ENCODE results near the gene PKD1L1. TPM values are rescaled to one million over a fixed set of nuclear protein-coding genes. Genes with fewer than 3 reads are reported as not detected.
"Not testable (repeated sequence)": the region's sequence is repeated elsewhere in the genome, so short reads cannot be mapped to it uniquely, and the experiment has no call there.

PKD1L1 gene
- total RNA-seq (2014; rRNA removed; shearing (Covaris generic)) = 0.02 and 0.03 TPM in 2 replicates

- H3K36me3 ChIP-seq = no peaks in the 10 kb centered on the region
- H3K27ac ChIP-seq = no peak within 1 kb of the TSS
- H3K4me1 ChIP-seq = no peaks in the 10 kb centered on the region; the same call in 1 of the 2 replicates
- H3K27me3 ChIP-seq = no peaks in the 10 kb centered on the region
- no peak for DNase-seq
- H3K9me3 ChIP-seq (replicated peaks) = no peaks in the 10 kb centered on the region
- H3K4me3 ChIP-seq = no peak within 1 kb of the TSS
Observed at GRCh38 chr7:47948141-47948790, at the start of gene PKD1L1. Gene PKD1L1, minus strand, starts transcription at chr7:47948466. Its CDS starts 26 bp downstream, at chr7:47948440.

GRCh38 chr7:47992446-47992845, 44.2 kb upstream of the PKD1L1 start:
- no peak overlapping the region for H3K4me3 ChIP-seq
- no peaks in the 10 kb centered on the region for H3K9me3 ChIP-seq (replicated peaks)
- H3K4me1 ChIP-seq = no peaks in the 10 kb centered on the region
- no peak for DNase-seq
- H3K36me3 ChIP-seq = no peaks in the 10 kb centered on the region
- H3K27ac ChIP-seq = no peak overlapping the region
- H3K27me3 ChIP-seq = no peaks in the 10 kb centered on the region

- H3K36me3 ChIP-seq = no peaks in the 10 kb centered on the region
- H3K4me1 ChIP-seq = no peaks in the 10 kb centered on the region
Observed at GRCh38 chr7:47991741-47992311, 43.6 kb upstream of the PKD1L1 start.

DNA sequence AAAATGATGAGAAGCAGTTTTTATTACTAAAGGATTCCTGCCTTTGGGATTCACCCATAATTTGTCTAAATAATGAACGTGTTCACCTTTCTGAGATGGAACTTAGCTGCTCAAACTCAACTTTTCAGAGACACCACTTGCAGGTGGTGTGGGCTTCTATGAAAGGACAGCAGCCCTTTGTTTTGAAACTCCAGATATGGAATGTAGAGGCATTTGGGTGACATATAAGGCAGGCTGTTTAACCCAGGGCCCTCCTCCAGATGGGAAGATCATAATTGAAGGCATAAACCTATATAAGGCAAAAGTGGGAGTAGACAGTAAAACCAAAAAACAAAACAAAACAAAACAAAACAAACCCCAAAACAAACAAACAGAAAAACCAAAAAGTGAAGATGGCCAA, 43.0 kb upstream of the PKD1L1 start:
- no peaks in the 10 kb centered on the region for H3K36me3 ChIP-seq
- no peaks in the 10 kb centered on the region for H3K4me1 ChIP-seq
- H3K27me3 ChIP-seq = no peaks in the 10 kb centered on the region
- H3K4me3 ChIP-seq = no peak overlapping the region
- H3K27ac ChIP-seq = no peak overlapping the region
- no peak for DNase-seq
- H3K9me3 ChIP-seq (replicated peaks) = no peaks in the 10 kb centered on the region

More at GRCh38 chr7:47991741-47992311, 43.6 kb upstream of the PKD1L1 start:
- Histone ChIP-seq H3K4me3 (no peak overlapping the region), H3K27ac (no peak overlapping the region), H3K27me3 (no peaks in the 10 kb centered on the region), H3K9me3 (replicated peaks) (no peaks in the 10 kb centered on the region)
- peak; percentile 39 to 45 for DNase-seq

- no peak overlapping the region for H3K4me3 ChIP-seq
- no peak overlapping the region for H3K27ac ChIP-seq
- no peak for DNase-seq
- H3K9me3 ChIP-seq (replicated peaks) = no peaks in the 10 kb centered on the region
- no peaks in the 10 kb centered on the region for H3K36me3 ChIP-seq
- H3K27me3 ChIP-seq = no peaks in the 10 kb centered on the region
- no peaks in the 10 kb centered on the region for H3K4me1 ChIP-seq
Observed at GRCh38 chr7:47990592-47990991, 42.3 kb upstream of the PKD1L1 start.

GRCh38 chr7:47989607-47990400, 41.5 kb upstream of the PKD1L1 start:
- H3K9me3 ChIP-seq (replicated peaks); H3K27ac ChIP-seq; H3K4me3 ChIP-seq; H3K4me1 ChIP-seq; H3K27me3 ChIP-seq; H3K36me3 ChIP-seq: not testable (repeated sequence)
- DNase-seq = peak in 1 of 2 experiments; percentile 42

- Histone ChIP-seq H3K9me3 (replicated peaks) (no peaks in the 10 kb centered on the region), H3K4me3 (no peak overlapping the region), H3K36me3 (no peaks in the 10 kb centered on the region), H3K27ac (no peak overlapping the region), H3K4me1 (no peaks in the 10 kb centered on the region), H3K27me3 (no peaks in the 10 kb centered on the region)
- DNase-seq = peak in 1 of 2 experiments; percentile 20
Observed at GRCh38 chr7:47988496-47989386, 40.5 kb upstream of the PKD1L1 start.

GRCh38 chr7:47982610-47983009, 34.3 kb upstream of the PKD1L1 start:
- H3K9me3 ChIP-seq (replicated peaks) = no peaks in the 10 kb centered on the region
- no peak overlapping the region for H3K4me3 ChIP-seq
- H3K27me3 ChIP-seq = no peaks in the 10 kb centered on the region
- H3K4me1 ChIP-seq = peaks cover 14% of the 10 kb centered on the region
- H3K36me3 ChIP-seq = peaks cover 7% of the 10 kb centered on the region
- H3K27ac ChIP-seq = no peak overlapping the region
- DNase-seq = no peak

DNA sequence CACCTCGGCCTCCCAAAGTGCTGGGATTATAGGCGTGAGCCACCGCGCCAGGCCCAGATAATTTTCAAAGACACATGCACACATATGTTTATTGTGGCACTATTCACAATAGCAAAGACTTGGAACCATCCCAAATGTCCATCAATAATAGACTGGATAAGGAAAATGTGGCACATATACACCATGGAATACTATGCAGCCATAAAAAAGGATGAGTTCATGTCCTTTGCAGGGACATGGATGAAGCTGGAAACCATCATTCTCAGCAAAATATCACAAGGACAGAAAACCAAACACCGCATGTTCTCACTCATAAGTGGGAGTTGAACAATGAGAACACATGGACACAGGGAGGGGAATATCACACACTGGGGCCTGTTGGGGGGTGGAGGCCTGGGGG, 32.4 kb upstream of the PKD1L1 start:
- H3K4me1 ChIP-seq = peaks cover 14% of the 10 kb centered on the region
- H3K4me3 ChIP-seq; H3K27me3 ChIP-seq; H3K9me3 ChIP-seq (replicated peaks); H3K27ac ChIP-seq; DNase-seq: not testable (repeated sequence)
- H3K36me3 ChIP-seq = peaks cover 27% of the 10 kb centered on the region

GRCh38 chr7:47979832-47980181, 31.5 kb upstream of the PKD1L1 start:
- Histone ChIP-seq H3K4me3 (peak overlapping the region; percentile 86), H3K27me3 (no peaks in the 10 kb centered on the region), H3K36me3 (peaks cover 31% of the 10 kb centered on the region), H3K27ac (no peak overlapping the region), H3K9me3 (replicated peaks) (no peaks in the 10 kb centered on the region), H3K4me1 (peaks cover 14% of the 10 kb centered on the region)
- DNase-seq = no peak

DNA sequence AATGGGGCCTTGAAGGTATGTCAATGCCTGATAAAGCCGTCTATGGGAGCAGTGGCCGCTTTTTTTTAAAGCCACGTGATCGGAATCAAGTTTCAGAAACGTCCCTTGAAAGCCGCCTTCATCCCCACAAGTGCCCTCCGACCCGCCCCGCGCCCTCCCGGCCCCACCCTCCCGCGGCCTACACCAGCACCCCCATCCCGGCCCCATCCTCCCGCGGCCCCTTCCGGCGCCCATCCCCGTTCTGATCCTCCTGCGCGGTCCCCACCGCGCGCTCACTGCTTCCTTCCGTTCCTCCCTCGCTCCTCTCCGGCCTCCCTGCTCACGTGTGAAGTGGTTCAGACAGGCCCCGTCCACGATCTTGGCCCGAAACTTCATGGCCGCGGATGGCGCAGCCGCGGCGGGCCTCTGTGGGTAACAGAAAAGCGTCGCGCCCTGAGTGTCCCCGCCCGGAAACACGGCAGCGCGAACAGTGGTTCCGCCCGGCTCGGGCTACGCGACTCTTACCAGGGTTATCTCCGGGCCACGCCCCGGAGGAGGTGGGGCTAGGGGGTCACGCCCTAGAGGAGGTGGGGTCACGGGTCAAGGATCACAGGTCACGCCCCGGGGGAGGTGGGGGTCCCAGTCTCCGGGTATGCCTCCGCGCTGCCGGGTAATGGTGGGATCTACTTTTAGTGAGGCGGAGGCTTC, 31.0 kb upstream of the PKD1L1 start, which contains the start of gene HUS1:
HUS1 (minus strand) TSS at position 471 of the 687 bp plus-strand sequence; CDS start at position 375, 96 bp downstream.
- peak; percentile 92 to 94 for DNase-seq
- H3K27ac ChIP-seq = peak within 1 kb of the TSS; percentile 63
- peak within 1 kb of the TSS; percentile 86 for H3K4me3 ChIP-seq
- H3K36me3 ChIP-seq = peaks cover 35% of the 10 kb centered on the region
- H3K9me3 ChIP-seq (replicated peaks) = no peaks in the 10 kb centered on the region
- peaks cover 14% of the 10 kb centered on the region for H3K4me1 ChIP-seq
- H3K27me3 ChIP-seq = no peaks in the 10 kb centered on the region

- Histone ChIP-seq H3K4me3 (peak overlapping the region; percentile 86), H3K36me3 (peaks cover 40% of the 10 kb centered on the region), H3K27me3 (no peaks in the 10 kb centered on the region), H3K9me3 (replicated peaks) (no peaks in the 10 kb centered on the region), H3K4me1 (peaks cover 14% of the 10 kb centered on the region), H3K27ac (peak overlapping the region; percentile 63)
- no peak for DNase-seq
Observed at GRCh38 chr7:47978790-47979144, 30.5 kb upstream of the PKD1L1 start.

DNA sequence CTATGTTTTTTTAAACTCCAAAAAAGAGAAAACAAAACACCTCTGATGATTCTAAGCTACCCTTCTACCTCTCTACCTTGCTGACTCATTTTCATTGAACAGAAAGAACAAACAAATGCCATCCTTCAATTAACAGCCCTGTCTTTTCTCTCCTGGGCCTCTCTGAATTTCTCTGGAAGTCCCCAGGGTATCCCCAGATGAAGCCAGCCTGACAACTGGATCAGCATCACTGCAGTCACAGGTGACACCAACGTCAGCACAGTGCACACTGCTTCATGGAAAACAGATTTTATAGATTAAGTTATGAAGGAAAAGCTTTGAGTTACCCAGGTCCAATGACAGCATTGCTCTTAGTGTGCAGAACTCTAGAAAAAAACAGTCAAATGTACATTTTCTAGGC, 25.5 kb upstream of the PKD1L1 start:
- Histone ChIP-seq H3K27ac (no peak overlapping the region), H3K36me3 (peaks cover 49% of the 10 kb centered on the region)
- no peak for DNase-seq

DNA sequence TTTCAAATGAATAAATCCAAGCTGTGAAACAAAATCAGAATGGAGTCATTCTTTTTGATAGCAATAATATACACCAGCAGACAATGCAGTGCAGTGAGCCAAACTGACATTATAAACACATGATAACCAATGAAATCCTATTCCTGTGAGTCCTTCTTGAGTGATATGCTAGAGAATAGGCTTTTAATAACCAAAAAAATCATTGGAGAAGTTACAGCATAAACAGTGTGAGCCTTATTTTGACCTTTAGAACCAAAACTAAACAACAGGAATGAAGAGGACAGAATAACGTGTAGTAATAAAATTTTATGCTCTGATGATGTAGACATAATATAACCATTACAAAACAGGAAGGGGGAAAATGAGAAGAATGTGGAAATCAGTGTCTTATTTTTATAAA, 22.5 kb upstream of the PKD1L1 start:
- no peak overlapping the region for H3K27ac ChIP-seq
- no peaks in the 10 kb centered on the region for H3K4me1 ChIP-seq
- H3K27me3 ChIP-seq = no peaks in the 10 kb centered on the region
- peaks cover 49% of the 10 kb centered on the region for H3K36me3 ChIP-seq
- no peaks in the 10 kb centered on the region for H3K9me3 ChIP-seq (replicated peaks)
- no peak overlapping the region for H3K4me3 ChIP-seq
- no peak for DNase-seq

More for the DNA sequence above, 25.5 kb upstream of the PKD1L1 start:
- Histone ChIP-seq H3K4me3 (no peak overlapping the region), H3K4me1 (peaks cover 9% of the 10 kb centered on the region), H3K9me3 (replicated peaks) (no peaks in the 10 kb centered on the region), H3K27me3 (no peaks in the 10 kb centered on the region)

Measured in SJCRH30 (cell line).